Activated CD8-positive, alpha-beta memory T cell treated with anti-CD3 and anti-CD28 coated beads, Interleukin-2, amount 50 U/mL, for 1 hour (primary cell): ENCODE measurements around the gene EARS2.
"Not testable (repeated sequence)": the region's sequence is repeated elsewhere in the genome, so short reads cannot be mapped to it uniquely, and the experiment has no call there.

Source experiments
- DNase-seq: peaks from one replicate; pipeline ENCODE4 v3.0.0-alpha.2; 2020; ENCODE audit errors: extremely low read depth

Gene EARS2

DNA sequence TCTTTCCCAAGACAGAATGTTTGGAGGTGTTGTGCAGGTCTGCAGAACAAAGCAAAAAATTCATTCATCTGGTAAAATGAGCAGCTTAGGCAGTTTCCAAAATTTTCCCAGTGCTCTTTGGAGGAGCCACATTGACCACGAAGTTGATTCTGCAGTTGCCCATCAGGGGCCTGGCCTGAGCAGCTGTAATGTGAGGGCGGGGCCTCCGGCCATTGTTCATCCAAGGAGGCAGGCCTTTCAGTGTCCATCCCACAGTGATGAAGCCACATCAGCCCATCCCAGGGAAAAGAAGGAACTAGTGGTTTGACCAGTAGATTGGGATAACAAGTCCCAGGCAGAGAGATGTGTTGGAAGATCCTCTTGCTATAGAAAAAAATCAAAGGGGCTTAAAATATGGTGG, 10.5 kb upstream of the EARS2 start:
- no peak for DNase-seq

DNA sequence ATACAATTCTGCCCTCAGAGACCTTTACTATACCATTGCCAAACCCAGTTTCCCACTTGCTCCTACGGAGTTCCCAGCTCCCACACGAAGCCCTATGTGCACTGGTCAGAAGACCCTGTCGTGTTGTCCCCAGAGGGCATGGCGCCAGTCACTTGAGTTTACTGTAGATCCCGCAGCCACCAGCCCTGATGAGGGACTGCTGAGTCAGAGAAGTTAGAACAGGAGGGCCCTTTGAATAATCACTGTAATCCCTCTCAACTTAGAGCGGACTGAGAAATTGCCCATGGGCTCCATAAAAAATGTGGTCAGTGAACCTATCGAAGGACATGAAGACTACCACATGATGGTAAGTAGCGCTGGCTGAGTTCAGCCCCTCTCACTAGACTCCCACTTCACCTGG, 9.6 kb upstream of the EARS2 start:
- no peak for DNase-seq

DNA sequence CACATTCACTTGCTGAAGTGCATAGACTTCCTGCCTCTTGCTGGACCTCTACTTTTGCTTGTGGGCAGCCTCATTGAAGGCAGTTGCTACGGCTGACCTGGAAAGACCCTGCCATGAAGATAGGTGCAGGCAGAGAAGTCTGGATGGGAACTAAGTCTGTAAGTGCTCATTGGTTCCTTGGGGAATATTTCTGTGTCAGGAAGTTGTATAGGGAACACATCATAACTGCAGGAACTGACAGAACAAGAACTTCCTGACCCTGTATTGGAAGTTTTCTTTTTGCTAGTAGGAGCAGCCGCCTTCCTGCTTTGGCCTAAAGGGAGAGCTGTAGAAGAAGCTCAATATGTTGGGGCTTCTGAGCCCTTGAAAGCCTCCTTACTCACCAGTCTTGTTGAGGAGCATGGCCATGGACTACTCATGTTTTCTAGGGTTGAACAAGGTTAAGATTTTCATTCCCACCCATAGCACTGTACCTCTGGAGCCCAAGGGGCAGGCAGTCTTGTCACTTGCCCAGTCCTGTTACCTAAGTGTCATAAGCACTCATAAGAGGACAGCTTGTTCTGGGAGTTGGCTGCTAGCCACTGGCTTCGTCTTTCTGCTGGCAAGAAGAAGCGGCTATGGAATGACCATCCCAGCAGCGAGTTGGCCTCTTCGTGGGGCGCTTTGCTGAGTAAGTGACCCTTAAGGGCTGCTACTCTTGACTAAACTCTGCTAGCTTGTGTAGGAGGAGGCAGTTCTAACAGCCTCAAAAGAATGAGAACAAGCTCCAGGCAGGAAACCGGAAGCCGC, 7.6 kb upstream of the EARS2 start:
- no peak for DNase-seq

DNA sequence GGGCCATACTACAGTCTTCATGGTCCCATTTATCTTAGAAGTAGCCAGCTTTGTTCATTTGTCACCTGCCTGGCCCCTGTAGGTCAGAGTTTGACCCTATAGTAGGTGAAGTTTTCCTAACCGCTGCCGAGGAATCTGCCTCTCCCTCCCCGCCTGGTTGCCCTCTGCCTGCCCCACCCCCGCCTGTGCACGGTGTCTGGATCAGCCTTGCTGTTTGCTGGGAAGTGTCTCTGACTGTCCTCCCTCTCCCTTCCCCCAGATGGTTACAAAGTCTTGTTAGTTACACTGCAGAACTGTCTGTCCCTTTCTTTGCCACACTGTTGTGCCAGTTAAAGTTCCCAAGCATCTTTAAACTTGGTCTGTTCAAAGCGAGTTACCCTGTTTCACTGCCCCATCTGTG, 6.0 kb upstream of the EARS2 start:
- no peak for DNase-seq

DNA sequence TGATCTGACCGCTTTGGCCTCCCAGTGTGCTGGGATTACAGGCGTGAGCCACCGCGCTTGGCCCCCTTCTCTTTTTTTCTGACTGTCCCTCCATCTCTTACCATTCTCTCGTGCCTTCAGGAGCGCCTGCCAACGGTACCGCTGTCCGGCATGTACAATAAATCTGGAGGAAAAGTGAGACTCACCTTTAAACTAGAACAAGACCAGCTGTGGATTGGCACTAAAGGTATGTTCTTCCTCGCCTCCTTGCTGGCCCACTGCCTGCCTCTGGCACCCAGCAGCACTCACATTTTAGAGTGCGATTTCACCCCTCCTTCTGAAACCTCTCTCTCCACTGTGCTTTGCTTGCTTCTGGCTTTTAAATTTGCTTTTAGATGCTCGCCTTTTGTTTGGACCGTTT, 5.4 kb upstream of the EARS2 start:
- DNase-seq = no peak

DNA sequence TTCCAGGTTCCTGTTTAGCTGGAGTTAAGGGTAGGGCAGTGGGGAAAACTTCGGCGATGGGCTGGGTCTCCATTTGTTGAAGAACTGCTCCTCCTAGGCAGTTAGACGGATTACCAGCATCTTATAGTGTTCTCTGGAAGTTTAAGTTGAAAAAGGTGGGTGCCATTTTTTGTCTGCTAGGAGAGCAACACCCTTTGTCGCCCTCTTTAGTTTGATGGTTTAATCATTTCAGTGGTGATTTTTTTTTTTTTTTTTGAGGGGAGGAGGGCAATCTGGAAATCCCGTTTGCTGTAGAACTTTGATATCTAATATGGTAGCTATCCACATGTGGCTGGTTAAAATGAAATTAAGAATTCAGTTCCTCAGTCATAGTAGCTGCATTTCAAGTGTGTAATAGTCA, 4.4 kb upstream of the EARS2 start:
- no peak for DNase-seq

DNA sequence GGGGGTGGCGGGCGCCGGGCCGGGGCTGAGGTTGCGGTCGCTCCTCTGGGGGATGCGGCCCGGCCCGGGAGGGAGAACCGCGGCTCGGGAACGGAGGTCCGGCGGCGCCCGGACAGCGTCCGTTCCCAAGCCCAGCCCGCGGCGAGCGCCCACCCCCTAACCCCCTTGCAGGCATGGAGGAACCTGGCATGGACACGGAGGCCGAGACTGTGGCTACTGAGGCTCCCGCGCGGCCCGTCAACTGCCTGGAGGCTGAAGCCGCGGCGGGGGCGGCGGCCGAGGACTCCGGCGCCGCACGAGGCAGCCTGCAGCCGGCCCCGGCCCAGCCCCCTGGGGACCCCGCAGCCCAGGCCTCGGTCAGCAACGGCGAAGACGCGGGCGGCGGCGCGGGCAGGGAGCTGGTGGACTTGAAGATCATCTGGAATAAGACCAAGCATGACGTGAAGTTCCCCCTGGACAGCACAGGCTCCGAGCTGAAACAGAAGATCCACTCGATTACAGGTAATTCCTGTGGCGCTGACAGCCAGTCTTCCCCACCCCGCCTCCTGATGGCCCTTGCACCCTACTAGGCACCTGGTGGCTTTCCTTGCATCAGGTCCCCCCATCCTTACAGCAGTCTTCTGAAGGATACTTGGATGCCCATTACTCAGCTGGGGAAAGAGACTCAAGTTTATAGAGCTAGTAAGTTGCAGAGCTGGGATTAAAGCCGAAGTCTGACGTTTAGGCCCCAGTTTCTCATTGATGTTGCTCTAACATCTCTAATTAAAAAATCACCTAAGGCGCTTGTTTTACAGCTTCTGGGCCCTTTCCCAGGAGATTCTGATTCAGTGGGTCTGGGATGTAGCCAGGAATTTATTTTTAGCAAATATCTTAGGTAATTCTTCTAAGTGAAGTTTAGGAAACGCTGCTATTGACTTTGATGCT, 891 bp upstream of the EARS2 start:
- no peak for DNase-seq

DNA sequence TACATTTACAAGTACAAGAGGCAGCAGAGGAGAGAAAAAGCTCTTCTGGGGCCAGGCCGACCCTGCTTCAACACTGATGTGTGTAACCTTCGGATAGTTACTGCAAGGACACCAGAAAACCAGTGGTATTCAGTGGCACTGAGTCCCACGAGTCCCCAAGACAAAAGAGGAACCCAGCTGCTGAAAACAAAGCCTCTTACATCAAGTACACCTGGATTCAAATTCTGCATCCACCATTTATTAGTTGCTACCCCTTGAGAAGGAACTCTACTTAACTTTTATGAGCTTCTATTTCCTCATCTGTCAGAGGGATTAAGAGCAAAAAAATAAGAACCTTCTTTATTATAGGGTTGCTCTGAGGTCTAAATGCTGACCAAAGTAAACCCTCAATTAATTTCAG, 2.6 kb downstream of the EARS2 start:
- no peak for DNase-seq

DNA sequence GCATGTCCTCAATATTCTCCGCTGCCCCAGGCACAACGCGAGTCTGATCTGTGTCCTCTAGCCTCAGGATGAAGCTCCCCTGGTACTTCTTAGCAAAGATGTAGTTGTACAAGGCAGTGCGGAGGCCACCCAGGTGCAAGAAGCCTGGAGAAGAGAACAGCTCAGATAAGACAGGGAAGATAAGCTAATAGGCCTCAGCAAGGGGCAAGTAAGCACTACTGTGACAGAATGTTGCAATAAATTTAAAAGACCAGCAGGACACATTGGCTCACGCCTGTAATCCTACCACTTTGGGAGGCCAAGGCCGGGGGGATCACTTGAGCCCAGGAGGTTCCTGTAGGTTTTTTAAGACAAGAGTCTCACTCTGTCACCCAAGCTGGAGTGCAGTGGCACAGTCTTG, 5.0 kb downstream of the EARS2 start:
- DNase-seq = no peak

DNA sequence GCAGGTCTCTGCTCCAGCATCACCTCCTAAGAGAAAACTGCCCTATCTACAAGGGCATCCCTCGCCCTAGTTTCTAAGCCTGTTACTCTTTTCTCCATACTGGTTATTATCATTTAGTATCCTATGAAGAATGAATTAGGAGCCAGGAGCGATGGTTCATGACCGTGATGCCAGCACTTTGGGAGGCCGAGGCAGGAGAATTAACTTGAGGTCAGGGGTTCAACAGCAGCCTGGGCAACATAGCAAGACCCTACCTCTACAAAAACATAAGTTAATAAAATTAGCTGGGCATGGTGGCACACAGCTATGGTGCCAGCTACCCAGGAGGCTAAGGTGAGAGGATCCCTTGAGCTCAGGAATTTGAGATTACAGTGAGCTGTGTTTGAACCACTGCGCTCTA, 7.2 kb downstream of the EARS2 start:
- no peak for DNase-seq

DNA sequence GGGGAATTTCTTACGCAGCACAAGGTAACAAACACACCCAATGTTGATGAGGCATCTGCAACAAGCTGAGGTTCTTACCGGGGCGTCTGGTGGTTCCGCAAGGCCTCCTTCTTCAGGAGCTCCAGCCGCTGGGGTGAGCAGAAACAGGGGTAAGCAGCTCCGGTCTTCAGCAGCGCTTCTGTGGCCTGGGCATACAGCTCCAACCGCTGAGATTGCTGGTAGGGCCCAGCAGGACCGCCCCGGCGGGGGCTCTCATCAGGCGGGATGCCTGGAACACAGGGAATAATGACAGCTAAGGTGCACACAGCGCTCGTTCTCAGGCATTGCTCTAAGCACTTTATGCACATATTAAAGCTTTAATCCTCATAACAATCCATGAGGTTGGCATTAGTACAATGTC, 12.7 kb downstream of the EARS2 start:
- DNase-seq = no peak

DNA sequence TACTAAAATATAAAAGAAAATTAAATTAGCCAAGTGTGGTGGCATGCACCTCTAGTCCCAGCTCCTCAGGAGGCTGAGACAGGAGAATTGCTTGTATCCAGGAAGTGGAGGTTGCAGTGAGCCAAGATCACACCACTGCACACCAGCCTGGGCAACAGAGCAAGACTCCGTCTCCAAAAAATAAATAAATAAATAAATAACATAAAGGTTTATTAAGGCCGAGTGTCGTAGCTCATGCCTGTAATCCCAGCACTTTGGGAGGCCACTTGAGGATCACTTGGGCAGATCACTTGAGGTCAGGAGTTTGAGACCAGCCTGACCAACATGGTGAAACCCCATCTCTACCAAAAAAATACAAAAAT, 16.4 kb downstream of the EARS2 start:
- DNase-seq = not testable (repeated sequence)

DNA sequence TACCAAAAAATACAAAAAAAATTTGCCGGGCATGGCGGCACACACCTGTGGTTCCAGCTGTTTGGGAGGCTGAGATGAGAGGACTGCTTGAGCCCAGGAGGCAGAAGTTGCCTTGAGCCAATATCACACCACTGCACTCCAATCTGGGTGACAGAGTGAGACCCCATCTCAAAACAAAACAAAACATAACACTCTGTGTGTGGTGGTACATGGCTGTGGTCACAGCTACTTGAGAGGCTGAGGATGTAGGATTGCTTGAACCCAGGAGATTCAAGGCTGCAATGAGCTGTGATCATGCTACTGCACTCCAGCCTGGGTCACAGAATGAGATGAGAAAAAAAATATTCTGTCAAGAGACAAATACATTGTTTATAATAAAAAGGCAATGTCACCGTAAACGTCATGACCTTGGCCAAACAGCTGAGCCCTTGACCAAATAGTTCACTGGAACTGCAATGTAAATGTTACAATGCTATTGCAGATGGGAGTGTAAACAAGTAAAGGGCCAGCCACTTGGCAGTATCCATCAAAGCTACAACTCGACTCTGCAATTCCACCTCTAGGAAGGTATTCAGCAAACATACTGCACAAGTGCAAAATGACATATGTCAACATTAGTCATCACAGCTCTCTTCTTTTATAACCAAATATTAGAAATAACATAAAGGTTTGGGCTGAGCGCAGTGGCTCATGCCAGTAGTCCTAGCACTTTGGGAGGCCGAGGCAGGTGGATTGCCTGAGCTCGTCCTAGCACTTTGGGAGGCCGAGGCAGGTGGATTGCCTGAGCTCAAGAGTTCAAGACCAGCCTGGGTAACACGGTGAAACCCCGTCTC, 16.9 kb downstream of the EARS2 start:
- DNase-seq = no peak

DNA sequence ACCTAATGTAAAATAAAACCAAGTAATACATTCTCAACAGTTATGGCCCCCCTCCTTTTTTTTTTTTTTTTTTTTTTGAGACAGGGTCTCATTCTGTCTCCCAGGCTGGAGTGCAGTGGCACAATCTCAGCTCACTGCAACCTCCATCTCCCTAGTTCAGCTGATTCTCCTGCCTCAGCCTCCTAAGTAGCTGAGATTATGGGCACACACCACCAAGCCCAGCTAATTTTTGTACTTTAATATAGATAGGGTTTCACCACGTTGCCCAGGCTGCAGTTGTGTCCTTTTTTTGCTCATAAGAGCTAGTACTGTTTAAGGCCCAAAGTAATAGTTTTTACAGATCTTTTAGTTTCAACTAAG, 18.3 kb downstream of the EARS2 start:
- DNase-seq = no peak

DNA sequence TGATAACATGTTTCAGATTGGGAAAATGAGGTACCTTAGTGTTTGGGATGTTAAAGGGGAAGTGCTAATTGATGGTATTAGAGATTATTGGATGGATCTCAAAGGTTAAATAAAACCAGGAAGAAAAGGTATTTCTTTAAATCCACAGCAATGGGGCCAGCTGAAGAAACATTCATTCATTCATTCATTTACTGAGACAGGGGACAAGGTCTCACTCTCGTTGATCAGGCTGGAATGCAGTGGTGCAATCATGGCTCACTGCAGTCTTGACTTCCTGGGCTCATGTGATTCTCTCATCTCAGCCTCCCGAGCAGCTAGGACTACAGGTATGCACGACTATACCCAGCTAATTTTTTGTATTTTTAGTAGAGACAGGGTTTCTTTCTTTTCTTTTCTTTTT, 19.8 kb downstream of the EARS2 start:
- no peak for DNase-seq

DNA sequence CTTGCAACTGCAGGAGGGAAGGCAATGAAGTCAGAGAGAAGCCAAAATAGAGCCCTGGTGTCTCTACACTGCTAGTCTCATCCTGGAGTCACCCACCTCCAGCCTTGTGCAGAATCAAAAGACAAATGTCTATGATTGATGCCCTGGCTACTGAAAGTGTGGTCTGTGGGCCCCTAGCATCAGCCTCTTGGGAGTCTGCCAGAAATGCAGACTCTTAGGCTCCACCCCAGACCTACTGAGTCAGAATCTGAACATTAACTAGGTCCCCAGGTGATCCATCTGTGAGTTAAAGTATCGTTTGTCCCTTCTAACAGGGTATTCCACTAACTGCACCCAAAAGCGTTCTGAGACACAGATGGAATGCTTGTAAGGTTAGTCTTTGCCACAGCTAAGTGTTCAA, 21.2 kb downstream of the EARS2 start:
- DNase-seq = no peak

DNA sequence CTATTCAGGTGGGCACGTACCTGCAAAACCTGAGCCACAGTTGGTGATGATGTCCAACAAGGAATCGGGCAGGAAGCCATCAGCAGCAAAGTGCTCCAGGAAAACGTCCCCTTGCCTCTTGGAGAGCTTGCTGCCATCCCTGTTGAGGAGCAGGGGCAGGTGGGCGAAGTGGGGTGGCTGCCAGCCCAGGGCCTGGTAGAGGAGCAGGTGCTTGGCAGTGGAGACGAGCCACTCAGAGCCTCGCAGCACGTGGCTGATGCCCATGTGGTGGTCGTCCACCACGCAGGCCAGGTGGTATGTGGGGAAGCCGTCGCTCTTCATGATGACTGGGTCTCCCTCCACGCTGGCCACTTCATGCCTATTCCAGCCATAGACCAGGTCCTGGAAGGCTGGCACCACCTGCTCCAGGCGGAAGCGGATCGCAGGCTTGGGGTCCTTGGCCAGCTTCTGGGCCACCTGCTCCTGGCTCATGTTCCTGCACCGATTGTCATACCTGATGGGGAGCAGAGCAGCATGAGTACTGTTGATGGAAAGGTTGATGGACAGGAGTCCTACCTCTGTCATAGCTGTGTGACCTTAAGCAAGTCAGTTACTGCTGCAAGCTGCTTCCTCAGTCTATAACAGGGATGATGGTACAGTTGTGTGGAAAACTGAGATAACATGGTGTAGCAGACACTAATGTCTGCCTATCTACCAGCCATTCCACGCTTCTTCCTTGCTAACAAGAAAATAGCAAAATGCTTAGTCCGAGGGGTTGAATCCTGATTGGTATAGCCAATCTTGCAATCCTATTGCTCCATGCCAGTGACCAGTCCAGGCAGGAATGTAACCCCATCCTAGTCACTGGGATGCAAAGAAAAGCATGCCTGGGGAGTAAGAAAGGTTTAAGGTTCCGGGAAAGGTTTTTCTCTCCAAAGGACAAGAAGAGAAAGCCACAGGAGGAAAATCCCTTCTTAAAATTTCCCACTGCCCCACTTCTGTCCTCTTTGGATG, 22.0 kb downstream of the EARS2 start:
- DNase-seq = no peak

DNA sequence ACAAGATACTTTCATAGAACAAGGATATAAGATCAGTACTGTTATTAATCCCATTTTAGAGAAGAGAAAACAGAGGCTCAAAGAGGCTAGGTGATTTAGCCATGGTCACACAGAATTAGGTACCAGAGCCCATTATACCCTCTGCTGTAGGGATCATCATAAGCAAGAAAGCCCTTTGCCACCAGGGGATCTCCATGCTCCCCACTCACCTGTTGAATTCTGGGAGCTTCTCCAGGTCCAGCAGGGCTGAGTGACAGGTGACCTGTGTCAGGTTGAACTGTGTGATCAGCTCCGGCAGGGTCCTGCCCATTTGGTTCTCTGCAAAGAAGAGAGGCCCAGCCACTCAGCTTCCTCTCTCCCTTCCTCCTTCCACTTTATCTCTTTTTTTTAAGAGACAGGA, 24.7 kb downstream of the EARS2 start:
- no peak for DNase-seq

DNA sequence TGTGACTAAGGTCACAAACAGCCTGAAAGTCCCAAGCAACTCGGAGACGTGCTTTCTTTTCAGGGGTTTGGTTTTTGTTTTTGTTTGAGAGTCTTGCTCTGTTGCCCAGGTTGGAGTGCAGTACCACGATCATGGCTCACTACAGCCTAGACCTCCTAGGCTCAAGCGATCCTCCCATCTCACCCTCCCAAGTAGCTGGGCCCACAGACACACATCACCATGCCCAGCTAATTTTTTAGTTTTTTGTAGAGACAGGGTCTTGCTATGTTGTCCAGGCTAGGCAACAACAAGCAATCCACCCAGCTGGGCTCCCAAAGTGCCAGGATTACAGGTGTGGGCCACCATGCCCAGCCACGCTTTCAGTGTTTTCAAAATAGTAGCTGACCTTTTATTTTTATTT, 27.1 kb downstream of the EARS2 start:
- no peak for DNase-seq

DNA sequence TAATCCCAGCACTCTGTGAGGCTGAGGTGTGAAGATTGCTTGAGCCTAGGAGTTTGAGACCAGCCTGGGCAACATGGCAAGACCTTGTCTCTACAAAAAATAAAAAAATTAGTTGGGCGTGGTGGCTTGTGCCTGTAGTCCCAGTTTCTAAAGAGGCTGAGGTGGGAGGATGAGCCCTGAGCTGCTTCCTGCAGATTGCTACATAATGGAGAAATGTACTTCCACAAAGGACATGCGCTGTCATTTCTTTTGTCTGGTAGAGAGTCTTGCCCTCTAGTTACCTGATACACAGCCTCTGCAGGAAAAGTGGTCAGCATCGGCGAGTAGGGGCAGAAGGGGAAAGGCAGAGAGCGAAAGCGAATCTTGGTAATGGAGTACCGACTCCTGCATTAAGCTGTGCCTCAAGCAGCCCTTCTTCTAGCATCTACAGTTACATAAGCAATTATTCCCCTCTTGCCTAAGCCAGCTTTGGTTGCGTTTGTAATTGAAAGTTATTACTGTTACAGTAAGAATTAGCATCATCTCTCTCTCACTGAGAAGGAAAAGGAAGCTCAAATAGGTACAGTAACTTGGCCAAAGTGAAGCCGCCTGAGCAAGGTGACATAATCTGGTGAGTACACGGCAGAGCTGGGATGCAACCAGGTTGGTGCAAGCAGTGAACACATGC, 28.4 kb downstream of the EARS2 start:
- no peak for DNase-seq
